GM19099 (cell line): ENCODE data around the gene ERCC4.

Experiments used
- POLR2A ChIP-seq: IDR thresholded peaks from 3 replicates; pipeline ENCODE4 v1.6.1; 2011; ENCODE audit warnings: low read depth; ENCODE audit not compliant: insufficient read length; ENCODE audit errors: extremely low read depth

The ERCC4 gene

GRCh38 chr16:13919683-13920509, at the start of gene ERCC4:
TSS of gene ERCC4 (plus strand) at chr16:13920154. CDS start at chr16:13920166, 12 bp downstream.
- TF ChIP-seq POLR2A = peak; percentile 88

GRCh38 chr16:13873835-13874438, 46.0 kb upstream of the ERCC4 start:
- TF ChIP-seq POLR2A = no peak

- TF ChIP-seq POLR2A = no peak
Observed at GRCh38 chr16:13875614-13876284, 44.2 kb upstream of the ERCC4 start.

GRCh38 chr16:13883276-13883675, 36.7 kb upstream of the ERCC4 start:
- no peak for TF ChIP-seq POLR2A

GRCh38 chr16:13883881-13884280, 36.1 kb upstream of the ERCC4 start:
- TF ChIP-seq POLR2A = no peak

GRCh38 chr16:13885700-13886099, 34.3 kb upstream of the ERCC4 start:
- TF ChIP-seq POLR2A = no peak

- TF ChIP-seq POLR2A = no peak
Observed at GRCh38 chr16:13886608-13887007, 33.3 kb upstream of the ERCC4 start.

- TF ChIP-seq POLR2A = no peak
Observed at GRCh38 chr16:13892301-13892700, 27.7 kb upstream of the ERCC4 start.

GRCh38 chr16:13895516-13895915, 24.4 kb upstream of the ERCC4 start:
- TF ChIP-seq POLR2A = no peak

- no peak for TF ChIP-seq POLR2A
Observed at GRCh38 chr16:13896543-13897182, 23.3 kb upstream of the ERCC4 start.

GRCh38 chr16:13897806-13898205, 22.1 kb upstream of the ERCC4 start:
- no peak for TF ChIP-seq POLR2A

GRCh38 chr16:13898233-13898632, 21.7 kb upstream of the ERCC4 start:
- TF ChIP-seq POLR2A = no peak

- no peak for TF ChIP-seq POLR2A
Observed at GRCh38 chr16:13902052-13902451, 17.9 kb upstream of the ERCC4 start.

GRCh38 chr16:13902677-13903076, 17.3 kb upstream of the ERCC4 start:
- TF ChIP-seq POLR2A = no peak

- TF ChIP-seq POLR2A = no peak
Observed at GRCh38 chr16:13904179-13904691, 15.7 kb upstream of the ERCC4 start.
